Natural killer cell (primary cell): ENCODE measurements around the gene THRB. TPM values are rescaled to one million over a fixed set of nuclear protein-coding genes. Genes with fewer than 3 reads are reported as not detected.

Source experiments
- ATAC-seq, 3 donors: fragments of 150-1000 bp in 2 of 3; fragments of 200-7000 bp in 1 of 3; cut with Tn5 transposase; 1 replicate in 1 of 3; 2 replicates in 2 of 3; pipeline ENCODE4 v1.10.0; 2021; ENCODE audit warnings: mild to moderate bottlenecking in 2 of 3, moderate library complexity in 2 of 3
- DNase-seq, 2 donors: peaks; one replicate each; pipeline versions ENCODE4 v3.0.0 to v3.0.0-alpha.2; 2013 to 2021; ENCODE audit warnings: mixed read lengths in 1 of 2
- H3K27ac ChIP-seq: one replicate; pipeline ENCODE4 v1.5.1; 2013; ENCODE audit warnings: mild to moderate bottlenecking, low read length
- H3K27me3 ChIP-seq: one replicate; pipeline ENCODE4 v1.6.1; 2013; ENCODE audit warnings: low read length; ENCODE audit not compliant: control insufficient read depth, insufficient read depth
- H3K36me3 ChIP-seq: one replicate; pipeline ENCODE4 v1.6.1; 2013; ENCODE audit warnings: low read length; ENCODE audit not compliant: control insufficient read depth, insufficient read depth
- H3K4me1 ChIP-seq: one replicate; pipeline ENCODE4 v1.6.1; 2013; ENCODE audit warnings: low read length; ENCODE audit not compliant: control insufficient read depth, insufficient read depth
- H3K4me3 ChIP-seq: one replicate; pipeline ENCODE4 v1.5.1; 2013; ENCODE audit warnings: low read length
- H3K9me3 ChIP-seq: one replicate; pipeline ENCODE4 v1.6.1; 2013; ENCODE audit warnings: low read length; ENCODE audit not compliant: control insufficient read depth, insufficient read depth
- H3K27ac Mint-ChIP-seq, 2 donors: one replicate each; pipeline ENCODE4 v1.8.0; 2022; ENCODE audit warnings: mild to moderate bottlenecking in 2 of 2, mixed read lengths in 2 of 2, moderate library complexity in 1 of 2
- H3K27me3 Mint-ChIP-seq, 2 donors: one replicate each; pipeline ENCODE4 v1.8.0; 2022; ENCODE audit warnings: low read depth in 2 of 2, mixed read lengths in 2 of 2
- H3K36me3 Mint-ChIP-seq: one replicate; pipeline ENCODE4 v1.8.0; 2022; ENCODE audit warnings: mixed read lengths
- H3K4me1 Mint-ChIP-seq, 2 donors: one replicate each; pipeline ENCODE4 v1.8.0; 2022; ENCODE audit warnings: mixed read lengths in 2 of 2
- H3K4me3 Mint-ChIP-seq: one replicate; pipeline ENCODE4 v1.8.0; 2022; ENCODE audit warnings: mild to moderate bottlenecking, moderate library complexity, mixed read lengths
- H3K9me3 Mint-ChIP-seq, 2 donors: one replicate each; pipeline ENCODE4 v1.8.0; 2022; ENCODE audit warnings: mixed read lengths in 2 of 2
- CTCF ChIP-seq: fragments of 200-600 bp; IDR thresholded peaks from one replicate; pipeline ENCODE4 v1.8.0; 2022; ENCODE audit warnings: antibody characterized with exemption
- WGBS: methylation state at CpG from one replicate; pipeline ENCODE4 v1.1.7; 2013; ENCODE audit warnings: missing lambda C conversion rate; ENCODE audit not compliant: insufficient coverage; 5-methylcytosine and 5-hydroxymethylcytosine counted together
- intact Hi-C: fragments of 100-400 bp; cut with micrococcal nuclease; formaldehyde crosslinking; loops from one replicate; pipeline ENCODE4 v1.14.2; 2022
- total RNA-seq, 4 donors: library from RNA; stranded (reverse); fragments of 120-200 nt in 1 of 4; gene quantifications; one replicate each; pipeline versions ENCODE4 v1.2.3 to v1.2.4, GENCODE V29; 2013 to 2022

THRB gene
- total RNA-seq, 3 donors from 2014 or later (not counting 1 experiment from before 2014, with no cell fraction given): 0.05 TPM; not detected in 2

GRCh38 chr3:24225385-24225950, 269.2 kb downstream of the THRB start:
- 41% methylated on average over 3 of the region's 5 CpGs for WGBS
- H3K4me1 Mint-ChIP-seq: no peaks in the 10 kb centered on the region
- TF ChIP-seq CTCF: no peak
- no peaks in the 10 kb centered on the region for H3K9me3 Mint-ChIP-seq
- H3K27me3 Mint-ChIP-seq: peaks cover 0 to 3% of the 10 kb centered on the region in 2 donors
- DNase-seq (no peak), ATAC-seq (no peak)
- Histone ChIP-seq H3K9me3 (no peaks in the 10 kb centered on the region), H3K4me3 (no peak overlapping the region), H3K27me3 (no peaks in the 10 kb centered on the region), H3K36me3 (no peaks in the 10 kb centered on the region), H3K27ac (no peak overlapping the region), H3K4me1 (no peaks in the 10 kb centered on the region)
- intact Hi-C loops: no loop called here
- no peak overlapping the region for H3K27ac Mint-ChIP-seq
- H3K4me3 Mint-ChIP-seq: no peak overlapping the region
- H3K36me3 Mint-ChIP-seq: no peaks in the 10 kb centered on the region

GRCh38 chr3:24224666-24225384, 269.8 kb downstream of the THRB start:
- DNase-seq (no peak), ATAC-seq (no peak)
- no peaks in the 10 kb centered on the region for H3K36me3 Mint-ChIP-seq
- H3K27me3 Mint-ChIP-seq: peaks cover 0 to 3% of the 10 kb centered on the region in 2 donors
- 91% methylated on average over 4 of the region's 4 CpGs for WGBS
- no peak overlapping the region for H3K4me3 Mint-ChIP-seq
- no peak for TF ChIP-seq CTCF
- no peaks in the 10 kb centered on the region for H3K4me1 Mint-ChIP-seq
- no peaks in the 10 kb centered on the region for H3K9me3 Mint-ChIP-seq
- Histone ChIP-seq H3K27ac (no peak overlapping the region), H3K4me3 (no peak overlapping the region), H3K9me3 (no peaks in the 10 kb centered on the region), H3K36me3 (no peaks in the 10 kb centered on the region), H3K4me1 (no peaks in the 10 kb centered on the region), H3K27me3 (no peaks in the 10 kb centered on the region)
- no peak overlapping the region for H3K27ac Mint-ChIP-seq
- intact Hi-C loops: no loop called here

- Histone ChIP-seq H3K4me1 (no peaks in the 10 kb centered on the region), H3K4me3 (no peak overlapping the region), H3K27me3 (no peaks in the 10 kb centered on the region), H3K9me3 (no peaks in the 10 kb centered on the region), H3K27ac (no peak overlapping the region), H3K36me3 (no peaks in the 10 kb centered on the region)
- H3K9me3 Mint-ChIP-seq: no peaks in the 10 kb centered on the region
- TF ChIP-seq CTCF: no peak
- 40% methylated on average over 4 of the region's 4 CpGs for WGBS
- H3K36me3 Mint-ChIP-seq: no peaks in the 10 kb centered on the region
- H3K27ac Mint-ChIP-seq: no peak overlapping the region
- H3K4me3 Mint-ChIP-seq: no peak overlapping the region
- no peak for ATAC-seq
- intact Hi-C loops: no loop called here
- peaks cover 0 to 3% of the 10 kb centered on the region in 2 donors for H3K27me3 Mint-ChIP-seq
- H3K4me1 Mint-ChIP-seq: no peaks in the 10 kb centered on the region
- DNase-seq: no peak
Observed at GRCh38 chr3:24222165-24222805, 272.4 kb downstream of the THRB start.
